GM20000 (cell line): ENCODE results near the gene FN3K.

Experiments
- DNase-seq: peaks from one replicate; pipeline ENCODE4 v3.0.0; 2012; ENCODE audit warnings: low spot score
- CTCF ChIP-seq: IDR thresholded peaks from 2 replicates; pipeline ENCODE4 v1.5.1; 2012; ENCODE audit warnings: mild to moderate bottlenecking, control low read depth; ENCODE audit errors: extremely low read depth, missing control alignments

Gene FN3K

GRCh38 chr17:82691714-82692113 is 43.7 kb upstream of the FN3K start:
- TF ChIP-seq CTCF = no peak
- no peak for DNase-seq

- no peak for TF ChIP-seq CTCF
- no peak for DNase-seq
These were observed 43.1 kb upstream of the FN3K start for GRCh38 chr17:82692268-82692667.

- no peak for TF ChIP-seq CTCF
- DNase-seq = no peak
These were observed 42.1 kb upstream of the FN3K start for GRCh38 chr17:82693168-82693867.

DNA sequence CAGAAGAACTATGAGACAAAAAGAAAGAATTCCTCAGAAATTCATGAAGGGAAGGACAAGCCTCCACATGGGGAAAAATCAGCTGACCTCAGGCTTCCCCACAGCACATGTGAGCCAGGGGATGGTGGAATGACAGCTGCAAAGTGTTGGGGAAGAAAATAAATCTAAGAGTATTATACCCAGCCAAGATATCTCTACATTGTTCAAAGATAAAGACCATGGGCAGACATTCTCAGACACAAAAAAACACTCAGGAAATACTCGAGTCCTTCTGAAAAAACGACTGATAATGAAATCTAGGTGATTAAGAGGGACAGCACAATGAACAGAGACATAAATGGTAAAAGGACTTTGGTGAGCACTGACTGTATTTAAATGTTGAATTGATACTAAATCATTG is 40.8 kb upstream of the FN3K start:
- no peak for DNase-seq
- TF ChIP-seq CTCF = no peak

- no peak for DNase-seq
- TF ChIP-seq CTCF = no peak
These were observed 39.2 kb upstream of the FN3K start for GRCh38 chr17:82696259-82696658.

- peak; percentile 56 for DNase-seq
- TF ChIP-seq CTCF = no peak
These were observed 38.3 kb upstream of the FN3K start for GRCh38 chr17:82696916-82697807.

DNA sequence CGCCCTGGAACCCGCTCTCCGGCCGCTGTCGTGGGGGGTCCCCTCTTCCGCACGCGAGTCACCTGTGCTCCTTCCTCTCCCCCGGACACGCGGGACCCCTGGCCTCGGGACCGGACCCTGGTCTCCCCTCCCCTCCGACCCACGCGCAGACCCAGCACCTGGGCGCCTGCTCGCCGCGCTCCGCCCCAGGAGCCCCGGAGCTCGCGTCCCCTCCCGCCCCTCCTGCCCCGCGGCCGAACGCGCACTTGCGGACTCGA is 37.7 kb upstream of the FN3K start:
- no peak for DNase-seq
- no peak for TF ChIP-seq CTCF
